Astrocyte of the cerebellum (primary cell): ENCODE results near the gene SLC38A1.

Experiments
- DNase-seq: peaks from one replicate; pipeline ENCODE4 v3.0.0-alpha.2; 2011; ENCODE audit warnings: low read depth
- H3K4me3 ChIP-seq: 2 replicates; pipeline ENCODE4 v1.5.1; 2011; ENCODE audit warnings: mild to moderate bottlenecking, low read depth, low read length, moderate library complexity
- in situ Hi-C: cut with HindIII; loops from 2 replicates; pipeline ENCODE4 v1.10.0; 2017; ENCODE audit warnings: low sequenced_read_pairs
- TF ChIP-seq, protein P1 (sequence below): IDR thresholded peaks from 2 replicates; pipeline ENCODE4 v1.5.1; 2012; ENCODE audit warnings: low read length, low read depth, moderate library complexity, mild to moderate bottlenecking; ENCODE audit errors: missing control alignments

Gene SLC38A1

DNA sequence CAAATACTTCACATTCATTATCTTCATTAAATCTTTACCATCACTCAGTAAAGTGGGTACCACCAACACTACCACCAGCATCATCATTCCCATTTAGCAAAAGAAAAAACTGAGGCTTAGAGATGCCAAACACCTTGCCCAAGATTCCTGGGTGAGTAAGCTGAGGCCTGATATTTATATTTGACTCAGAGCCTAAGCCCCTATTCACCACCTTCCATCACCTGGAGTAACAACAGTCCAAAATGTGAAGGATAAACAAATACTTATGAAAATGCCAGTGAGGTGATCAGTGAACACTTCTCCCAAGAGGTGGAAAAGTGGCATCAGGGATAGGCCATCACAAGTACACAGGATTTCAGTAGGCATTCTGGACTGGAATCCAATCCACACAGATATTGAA is 3.7 kb downstream of the SLC38A1 start:
- TF ChIP-seq, protein P1, sequence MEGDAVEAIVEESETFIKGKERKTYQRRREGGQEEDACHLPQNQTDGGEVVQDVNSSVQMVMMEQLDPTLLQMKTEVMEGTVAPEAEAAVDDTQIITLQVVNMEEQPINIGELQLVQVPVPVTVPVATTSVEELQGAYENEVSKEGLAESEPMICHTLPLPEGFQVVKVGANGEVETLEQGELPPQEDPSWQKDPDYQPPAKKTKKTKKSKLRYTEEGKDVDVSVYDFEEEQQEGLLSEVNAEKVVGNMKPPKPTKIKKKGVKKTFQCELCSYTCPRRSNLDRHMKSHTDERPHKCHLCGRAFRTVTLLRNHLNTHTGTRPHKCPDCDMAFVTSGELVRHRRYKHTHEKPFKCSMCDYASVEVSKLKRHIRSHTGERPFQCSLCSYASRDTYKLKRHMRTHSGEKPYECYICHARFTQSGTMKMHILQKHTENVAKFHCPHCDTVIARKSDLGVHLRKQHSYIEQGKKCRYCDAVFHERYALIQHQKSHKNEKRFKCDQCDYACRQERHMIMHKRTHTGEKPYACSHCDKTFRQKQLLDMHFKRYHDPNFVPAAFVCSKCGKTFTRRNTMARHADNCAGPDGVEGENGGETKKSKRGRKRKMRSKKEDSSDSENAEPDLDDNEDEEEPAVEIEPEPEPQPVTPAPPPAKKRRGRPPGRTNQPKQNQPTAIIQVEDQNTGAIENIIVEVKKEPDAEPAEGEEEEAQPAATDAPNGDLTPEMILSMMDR: no peak
- in situ Hi-C loops: no loop called here
- H3K4me3 ChIP-seq: no peak overlapping the region
- DNase-seq: no peak

DNA sequence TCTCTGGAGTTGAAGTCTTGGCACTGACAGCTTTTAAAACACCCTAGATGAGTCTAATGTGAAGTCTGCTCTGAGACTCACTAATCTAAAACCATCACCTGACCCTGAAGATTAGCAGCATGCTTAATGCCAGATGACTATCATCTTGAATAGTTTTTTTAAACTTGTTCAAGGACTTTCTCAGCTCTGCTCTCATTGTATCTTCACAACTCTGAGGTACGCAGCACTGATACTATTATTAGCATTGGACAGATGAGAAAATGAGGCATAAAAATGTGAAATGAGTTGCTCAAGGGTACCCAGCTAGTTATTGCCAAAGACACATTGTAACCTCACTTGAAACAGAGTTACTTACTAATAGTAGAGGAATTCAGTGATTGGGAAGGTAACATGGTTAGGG is 4.8 kb downstream of the SLC38A1 start:
- DNase-seq: no peak
- no peak overlapping the region for H3K4me3 ChIP-seq
- TF ChIP-seq, protein P1: no peak
- in situ Hi-C loops: no loop called here

DNA sequence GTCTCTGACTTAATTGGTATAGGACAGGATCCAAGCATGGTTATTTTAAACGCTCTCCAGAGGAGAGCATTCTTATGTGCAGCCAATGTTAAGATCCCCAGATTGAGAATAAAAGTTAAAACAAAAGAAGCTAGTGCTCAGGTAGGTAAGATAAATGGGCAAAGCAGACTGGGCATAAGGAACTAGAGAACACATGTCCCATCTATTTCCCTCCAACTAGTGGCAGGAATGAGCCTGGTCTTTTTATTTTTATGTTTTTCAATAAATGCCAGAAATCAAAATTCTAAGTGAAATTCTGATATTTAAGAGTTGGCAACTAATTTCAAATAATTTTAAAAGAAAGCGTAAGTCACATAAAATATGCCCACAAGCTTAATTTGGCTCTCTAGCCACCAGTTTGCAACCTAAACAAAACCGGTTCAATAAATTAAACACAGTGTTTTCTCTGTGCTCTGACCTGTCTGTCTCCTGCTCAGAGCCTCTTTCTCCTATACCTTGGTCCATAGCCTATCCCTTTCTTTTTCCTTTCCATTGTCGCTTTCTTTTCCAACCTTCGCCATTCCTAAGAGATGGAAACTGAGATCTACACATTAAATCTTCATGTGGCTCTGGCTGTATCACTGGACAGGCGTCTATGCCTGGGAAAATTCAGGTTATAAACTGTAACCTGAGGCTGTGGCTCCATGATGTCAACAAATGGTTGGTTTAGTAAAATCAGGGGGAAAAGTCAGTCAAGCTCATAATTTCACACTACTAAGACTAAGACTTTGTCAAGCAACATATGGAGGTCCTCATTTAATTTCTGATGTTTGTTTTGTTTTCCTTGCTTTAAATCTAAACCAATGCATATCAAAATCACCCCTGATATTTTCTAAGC is 5.5 kb downstream of the SLC38A1 start:
- TF ChIP-seq, protein P1: no peak
- H3K4me3 ChIP-seq: no peak overlapping the region
- in situ Hi-C loops: no loop called here
- DNase-seq: no peak

DNA sequence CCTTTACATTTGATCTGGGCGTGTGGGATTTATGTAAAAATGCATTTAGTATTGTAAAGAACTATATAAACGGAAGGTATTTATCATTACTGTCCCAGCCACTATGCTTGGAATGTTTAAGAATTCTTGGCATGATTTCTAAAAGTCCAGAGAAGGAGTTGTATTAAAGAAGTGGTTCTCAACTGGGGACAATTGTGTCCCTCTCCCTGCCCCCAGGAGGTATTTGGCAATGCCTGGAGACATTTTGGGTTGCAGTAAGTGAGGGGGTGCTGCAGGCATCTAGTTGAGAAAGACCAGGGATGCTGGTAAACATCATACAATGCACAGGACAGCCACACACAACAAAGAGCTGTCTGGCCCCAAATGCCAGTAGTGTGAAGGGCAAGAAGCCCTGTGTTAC is 7.2 kb downstream of the SLC38A1 start:
- TF ChIP-seq, protein P1: no peak
- in situ Hi-C loops: no loop called here
- no peak overlapping the region for H3K4me3 ChIP-seq
- no peak for DNase-seq

DNA sequence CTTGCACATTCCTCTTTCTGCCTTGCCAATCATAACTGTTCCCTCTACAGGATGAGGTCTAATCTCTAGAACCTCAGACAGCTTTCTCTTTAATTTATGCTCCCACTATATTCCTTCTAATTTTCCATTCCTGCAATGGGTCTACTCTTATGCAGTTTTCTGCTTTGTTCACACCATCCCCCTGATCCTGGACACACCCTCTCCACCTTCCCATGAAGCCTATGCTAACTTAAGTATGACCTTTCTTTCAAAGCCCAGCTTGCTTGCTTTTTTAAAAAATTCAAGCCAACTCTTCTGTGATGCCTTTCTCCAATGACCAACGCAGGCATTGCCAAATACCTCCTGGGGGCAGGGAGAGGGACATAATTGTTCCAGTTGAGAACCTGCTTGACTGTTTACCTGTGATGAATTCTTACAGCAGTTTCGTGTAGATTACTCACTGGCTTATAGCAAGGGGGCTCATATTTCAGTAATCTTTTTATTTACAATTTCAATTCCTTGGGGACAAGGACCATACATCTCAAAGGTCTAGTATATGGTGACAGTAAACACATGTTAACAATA is 7.8 kb downstream of the SLC38A1 start:
- TF ChIP-seq, protein P1: no peak
- in situ Hi-C loops: no loop called here
- no peak for DNase-seq
- H3K4me3 ChIP-seq: no peak overlapping the region

DNA sequence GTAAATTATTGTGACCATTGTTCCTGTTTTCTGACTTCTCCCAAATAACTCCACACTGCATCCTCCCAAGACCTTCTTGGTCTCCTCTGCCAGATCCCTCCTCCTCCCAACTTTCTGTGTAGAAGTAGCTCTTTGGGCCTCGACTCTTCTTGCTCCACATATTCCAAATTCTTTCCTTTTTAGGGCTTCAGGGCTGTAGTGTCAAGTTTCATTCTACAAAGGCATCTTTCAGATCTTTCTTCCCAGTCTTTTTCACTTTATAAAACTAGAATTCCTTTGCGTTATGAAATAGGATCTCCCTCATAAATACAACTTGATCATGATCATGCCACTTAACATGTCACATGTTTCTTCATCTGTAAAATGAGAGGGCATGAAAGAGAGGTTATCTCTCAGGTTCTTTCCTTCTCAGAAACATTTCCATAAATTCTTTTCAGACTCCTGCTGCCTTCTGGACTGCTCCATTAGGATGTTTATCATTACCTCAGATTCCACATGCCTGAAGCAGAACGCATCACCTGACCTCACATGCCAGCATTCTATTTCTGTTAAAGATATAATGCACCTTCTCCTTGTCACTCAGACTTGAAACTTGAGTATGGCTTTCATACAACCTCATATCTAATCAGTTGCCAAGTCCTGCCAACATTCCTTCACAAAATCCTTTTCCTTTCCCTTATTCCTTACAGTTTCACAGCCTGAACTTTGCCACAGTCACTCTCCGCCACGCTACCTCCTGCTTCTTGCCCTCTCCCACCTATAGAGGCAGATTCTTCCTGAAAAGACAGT is 8.5 kb downstream of the SLC38A1 start:
- TF ChIP-seq, protein P1: no peak
- H3K4me3 ChIP-seq: no peak overlapping the region
- peak; percentile 33 for DNase-seq
- in situ Hi-C loops: no loop called here
